C4-2B (cell line): ENCODE data around the gene STPG3.

Source experiments
- CTCF ChIP-seq: fragments of 450-650 bp; conservative IDR thresholded peaks from 2 replicates; pipeline ENCODE4 v1.5.1; 2017; ENCODE audit warnings: mild to moderate bottlenecking
- ZFX ChIP-seq: fragments of 450-650 bp; IDR thresholded peaks from 2 replicates; pipeline ENCODE4 v1.6.1; 2017

- TF ChIP-seq CTCF (no peak), ZFX (no peak)
Observed at GRCh38 chr9:137279741-137280473, 28.8 kb downstream of the STPG3 start.
